ENCODE measurements around the gene IFT172. TPM values are rescaled to one million over a fixed set of nuclear protein-coding genes. Genes with fewer than 3 reads are reported as not detected.

The IFT172 gene, protein sequence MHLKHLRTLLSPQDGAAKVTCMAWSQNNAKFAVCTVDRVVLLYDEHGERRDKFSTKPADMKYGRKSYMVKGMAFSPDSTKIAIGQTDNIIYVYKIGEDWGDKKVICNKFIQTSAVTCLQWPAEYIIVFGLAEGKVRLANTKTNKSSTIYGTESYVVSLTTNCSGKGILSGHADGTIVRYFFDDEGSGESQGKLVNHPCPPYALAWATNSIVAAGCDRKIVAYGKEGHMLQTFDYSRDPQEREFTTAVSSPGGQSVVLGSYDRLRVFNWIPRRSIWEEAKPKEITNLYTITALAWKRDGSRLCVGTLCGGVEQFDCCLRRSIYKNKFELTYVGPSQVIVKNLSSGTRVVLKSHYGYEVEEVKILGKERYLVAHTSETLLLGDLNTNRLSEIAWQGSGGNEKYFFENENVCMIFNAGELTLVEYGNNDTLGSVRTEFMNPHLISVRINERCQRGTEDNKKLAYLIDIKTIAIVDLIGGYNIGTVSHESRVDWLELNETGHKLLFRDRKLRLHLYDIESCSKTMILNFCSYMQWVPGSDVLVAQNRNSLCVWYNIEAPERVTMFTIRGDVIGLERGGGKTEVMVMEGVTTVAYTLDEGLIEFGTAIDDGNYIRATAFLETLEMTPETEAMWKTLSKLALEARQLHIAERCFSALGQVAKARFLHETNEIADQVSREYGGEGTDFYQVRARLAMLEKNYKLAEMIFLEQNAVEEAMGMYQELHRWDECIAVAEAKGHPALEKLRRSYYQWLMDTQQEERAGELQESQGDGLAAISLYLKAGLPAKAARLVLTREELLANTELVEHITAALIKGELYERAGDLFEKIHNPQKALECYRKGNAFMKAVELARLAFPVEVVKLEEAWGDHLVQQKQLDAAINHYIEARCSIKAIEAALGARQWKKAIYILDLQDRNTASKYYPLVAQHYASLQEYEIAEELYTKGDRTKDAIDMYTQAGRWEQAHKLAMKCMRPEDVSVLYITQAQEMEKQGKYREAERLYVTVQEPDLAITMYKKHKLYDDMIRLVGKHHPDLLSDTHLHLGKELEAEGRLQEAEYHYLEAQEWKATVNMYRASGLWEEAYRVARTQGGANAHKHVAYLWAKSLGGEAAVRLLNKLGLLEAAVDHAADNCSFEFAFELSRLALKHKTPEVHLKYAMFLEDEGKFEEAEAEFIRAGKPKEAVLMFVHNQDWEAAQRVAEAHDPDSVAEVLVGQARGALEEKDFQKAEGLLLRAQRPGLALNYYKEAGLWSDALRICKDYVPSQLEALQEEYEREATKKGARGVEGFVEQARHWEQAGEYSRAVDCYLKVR (N-terminal part only)
- total RNA-seq: 18.1 and 20.0 TPM in 2 replicates

DNA sequence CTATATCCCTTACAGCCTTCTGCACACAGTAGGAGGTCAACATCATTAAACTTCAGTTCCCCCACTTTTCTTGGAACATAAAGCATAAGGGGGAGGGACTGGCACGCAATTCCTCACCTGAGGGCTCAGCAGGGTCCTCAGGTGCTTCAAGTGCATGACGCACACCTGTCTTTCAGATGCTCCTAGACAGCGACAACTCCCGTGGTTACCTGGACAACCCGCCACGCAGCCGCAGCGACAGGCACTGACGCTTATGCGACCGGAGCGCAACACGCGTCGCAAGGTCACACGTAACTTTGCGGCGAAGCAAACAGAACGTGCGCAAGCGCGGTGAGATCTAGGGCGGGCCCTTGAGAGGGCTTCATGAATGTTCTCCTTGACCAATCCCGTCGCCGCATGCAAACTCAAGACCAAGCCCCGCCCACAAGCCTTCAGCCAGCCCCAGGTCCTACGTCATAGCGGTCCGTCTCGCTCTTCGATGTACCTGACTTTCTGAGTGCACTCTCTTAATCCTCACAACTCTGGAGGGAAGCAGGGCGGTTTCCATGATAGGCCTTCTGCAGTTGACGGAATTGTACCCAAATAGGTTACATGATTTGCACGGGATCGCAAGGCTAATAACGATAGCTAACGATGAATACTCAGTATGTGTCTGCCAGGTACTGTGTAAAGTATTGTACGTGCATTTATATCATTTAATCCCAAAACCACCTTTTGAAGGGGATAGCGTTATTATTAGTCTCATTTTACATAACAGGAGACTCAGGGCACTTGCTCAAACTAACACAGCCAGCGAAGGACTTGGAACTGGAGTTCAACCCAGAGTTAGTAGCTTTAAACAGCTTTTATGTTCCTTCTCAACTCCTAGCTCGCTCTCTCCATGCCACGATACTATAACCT is at the start of gene IFT172:
IFT172 (minus strand) TSS at position 246 of the 900 bp plus-strand sequence; CDS start at position 156, 90 bp downstream.

DNA sequence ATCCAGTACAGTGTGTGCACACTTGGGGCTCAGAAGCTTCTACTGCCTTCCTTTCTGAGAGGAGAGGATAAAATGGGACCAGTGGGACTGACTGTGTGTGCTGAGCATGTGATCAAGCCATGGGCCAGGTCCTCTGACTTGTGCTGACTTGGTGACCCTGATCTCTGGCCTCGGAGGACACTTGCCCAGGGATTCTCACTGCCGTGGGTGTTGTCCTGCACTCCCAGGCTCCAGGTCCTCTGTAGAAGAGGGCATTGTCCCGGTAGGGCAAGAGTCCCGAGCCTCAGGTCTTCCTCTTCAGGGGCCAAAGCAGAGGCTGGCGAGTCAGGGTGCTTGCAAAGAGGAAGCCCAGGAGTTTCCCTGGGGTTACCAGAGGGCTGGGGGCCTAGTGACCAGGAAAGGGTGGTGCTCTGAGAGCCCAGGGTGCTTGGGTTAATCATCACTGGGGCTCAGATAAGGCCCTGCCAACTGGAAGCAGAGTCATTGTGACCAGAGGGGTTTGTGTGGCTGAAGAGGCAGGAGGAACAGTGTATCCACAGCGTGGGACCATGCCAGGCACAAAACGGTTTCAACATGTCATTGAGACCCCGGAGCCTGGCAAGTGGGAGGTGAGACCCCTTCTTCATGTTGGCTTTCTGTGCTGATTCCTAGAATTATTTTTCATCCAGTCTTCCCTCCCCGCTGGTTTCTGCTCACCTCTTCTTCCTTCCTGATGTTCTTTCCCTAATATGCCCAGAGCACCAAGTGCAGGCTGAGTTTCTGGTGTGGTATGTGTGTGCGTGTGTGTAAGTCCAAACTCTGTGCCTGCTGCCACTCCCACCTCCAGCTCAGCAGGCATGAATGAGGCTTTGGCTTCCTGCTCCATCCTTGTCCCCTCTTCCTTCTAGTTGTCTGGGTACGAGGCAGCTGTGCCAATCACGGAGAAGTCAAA is 7.1 kb upstream of the IFT172 start, which contains the start of gene GCKR:
GCKR (plus strand) TSS at position 483 of the 931 bp plus-strand sequence; CDS start at position 549, 66 bp downstream.

DNA sequence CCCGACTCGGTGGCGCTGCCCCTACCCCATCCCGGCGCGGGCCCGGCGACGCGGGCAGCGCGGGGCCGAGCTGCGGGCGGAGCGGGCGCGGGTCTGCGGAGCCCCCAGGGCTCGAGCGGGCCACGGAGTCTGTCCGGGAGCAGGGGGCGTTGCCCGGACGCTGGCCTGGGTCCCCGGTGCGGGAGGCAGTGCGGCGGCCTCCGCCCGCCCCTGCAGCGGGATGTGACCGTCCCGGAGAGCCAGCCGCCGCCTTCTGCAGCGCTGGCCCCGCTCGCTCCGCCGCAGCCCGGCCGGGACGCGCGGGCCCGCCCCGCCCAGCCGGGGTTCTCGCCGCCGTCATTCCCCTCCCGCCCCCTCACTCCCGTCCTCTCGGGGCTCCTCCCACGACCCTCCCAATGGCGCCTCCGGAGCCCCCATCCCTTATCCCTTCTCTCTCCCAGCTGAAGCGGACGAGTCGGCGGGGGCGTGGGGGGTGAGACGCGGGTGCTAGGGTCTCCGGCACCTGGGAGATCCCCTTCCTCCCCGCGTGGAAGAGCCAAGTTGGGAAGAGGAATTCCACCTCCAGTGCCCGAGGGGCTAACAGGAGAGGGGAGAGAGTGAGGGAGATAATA is 5.5 kb upstream of the IFT172 start, which contains the start of gene FNDC4:
FNDC4 (minus strand) TSS at position 257 of the 611 bp plus-strand sequence. CDS start 521 bp downstream, outside the sequence.

DNA sequence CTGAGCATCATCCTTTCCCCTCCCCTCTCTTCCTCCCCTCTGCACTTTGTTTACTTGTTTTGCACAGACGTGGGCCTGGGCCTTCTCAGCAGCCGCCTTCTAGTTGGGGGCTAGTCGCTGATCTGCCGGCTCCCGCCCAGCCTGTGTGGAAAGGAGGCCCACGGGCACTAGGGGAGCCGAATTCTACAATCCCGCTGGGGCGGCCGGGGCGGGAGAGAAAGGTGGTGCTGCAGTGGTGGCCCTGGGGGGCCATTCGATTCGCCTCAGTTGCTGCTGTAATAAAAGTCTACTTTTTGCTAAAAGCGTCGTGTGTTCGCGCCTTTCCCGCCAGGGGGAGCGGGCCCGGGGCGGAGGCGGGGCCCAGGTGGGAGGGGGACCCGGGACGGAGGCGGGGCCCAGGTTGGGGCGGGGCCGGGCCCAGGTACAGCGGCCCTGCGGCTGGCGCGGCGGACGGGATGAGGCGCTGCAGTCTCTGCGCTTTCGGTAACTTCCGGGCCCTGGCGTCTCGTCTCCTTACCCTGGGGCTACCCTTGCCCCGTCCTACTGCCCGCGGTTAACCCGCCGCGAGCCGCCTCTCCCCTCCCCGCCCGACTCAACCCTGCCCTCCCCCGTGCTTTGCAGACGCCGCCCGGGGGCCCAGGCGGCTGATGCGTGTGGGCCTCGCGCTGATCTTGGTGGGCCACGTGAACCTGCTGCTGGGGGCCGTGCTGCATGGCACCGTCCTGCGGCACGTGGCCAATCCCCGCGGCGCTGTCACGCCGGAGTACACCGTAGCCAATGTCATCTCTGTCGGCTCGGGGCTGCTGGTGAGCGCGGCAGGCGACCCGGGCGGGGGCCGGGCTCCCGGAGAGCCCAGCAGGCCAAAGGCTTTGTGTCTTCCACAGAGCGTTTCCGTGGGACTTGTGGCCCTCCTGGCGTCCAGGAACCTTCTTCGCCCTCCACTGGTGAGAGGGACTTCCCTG is 47.3 kb downstream of the IFT172 start, which contains the start of gene KRTCAP3:
KRTCAP3 (plus strand) TSS at position 424 of the 962 bp plus-strand sequence; CDS start at position 456, 32 bp downstream.

DNA sequence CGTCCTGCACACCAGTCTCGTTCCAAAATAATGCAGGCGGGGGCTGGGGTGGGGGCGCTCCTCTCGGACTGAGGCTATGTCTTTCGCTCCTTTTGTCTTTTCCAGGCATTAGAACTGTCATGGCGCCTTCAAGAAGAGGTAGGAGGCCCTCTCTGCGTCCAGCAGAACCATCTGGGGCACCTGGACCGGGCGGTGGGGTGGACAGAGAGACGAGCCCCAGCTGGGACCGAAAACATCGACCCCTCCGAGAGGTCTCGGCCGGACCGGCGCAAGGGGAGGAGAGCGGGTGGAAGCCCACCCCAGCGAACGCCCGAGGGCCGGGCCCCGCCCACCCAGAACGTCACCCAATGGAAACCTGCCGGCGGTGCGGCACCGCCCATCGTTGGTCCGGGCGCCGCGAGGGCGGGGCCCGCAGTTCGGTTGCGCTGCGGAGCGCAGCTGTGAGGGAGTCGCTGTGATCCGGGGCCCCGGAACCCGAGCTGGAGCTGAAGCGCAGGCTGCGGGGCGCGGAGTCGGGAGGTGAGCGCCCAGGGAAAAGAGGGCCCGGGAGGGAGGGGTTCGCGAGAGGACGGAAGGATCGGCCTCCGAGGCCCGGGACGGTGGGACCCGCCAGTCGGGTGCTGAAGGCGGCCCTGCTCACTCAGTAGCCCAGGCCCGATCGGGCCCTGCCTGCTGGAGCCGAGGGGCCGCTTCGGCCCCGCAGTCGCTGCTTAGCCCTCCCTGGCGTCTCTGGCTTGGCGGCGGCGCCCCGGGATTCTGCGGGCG is 61.1 kb downstream of the IFT172 start, which contains the start of gene NRBP1:
NRBP1 (plus strand) TSS at position 419 of the 765 bp plus-strand sequence. CDS start 4,643 bp downstream, outside the sequence.

DNA sequence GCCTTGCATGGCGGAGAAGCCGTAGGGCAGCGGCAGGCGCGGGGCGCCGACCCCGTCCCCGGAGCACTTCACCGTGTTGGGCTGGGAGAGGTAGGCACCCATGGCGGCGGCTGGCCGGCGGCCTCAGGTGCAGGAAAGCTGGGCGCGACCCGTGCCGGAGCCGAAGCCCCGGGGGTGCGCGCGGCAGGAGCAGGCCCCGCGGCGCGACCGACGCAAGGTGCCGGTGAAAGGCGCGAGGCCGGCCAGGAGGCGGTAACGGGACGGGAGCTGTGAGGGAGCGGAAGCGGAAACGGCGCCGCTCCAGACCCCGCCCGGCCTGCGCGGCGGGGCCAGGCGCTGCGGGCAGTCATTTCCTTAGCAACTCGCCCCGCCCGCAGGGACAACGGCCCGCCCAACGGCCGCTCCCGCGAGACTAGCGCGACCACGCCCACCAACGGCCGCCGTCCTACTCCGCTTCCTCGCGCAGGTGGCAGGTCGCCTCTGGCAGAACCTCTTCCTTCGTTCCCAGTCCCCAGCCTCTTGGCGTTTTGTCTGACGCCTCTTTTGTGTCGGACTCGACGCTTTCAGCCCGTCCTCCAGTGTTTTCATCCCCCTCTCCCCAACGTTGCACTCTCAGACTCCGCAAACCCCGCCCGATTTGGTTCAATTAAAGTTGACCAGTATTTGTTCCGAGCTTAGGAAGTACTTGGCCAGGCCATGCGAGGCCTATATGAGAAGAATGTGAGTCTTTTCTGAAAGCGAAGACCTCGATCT is 80.0 kb downstream of the IFT172 start, which contains the start of gene PPM1G:
PPM1G (minus strand) TSS at position 271 of the 753 bp plus-strand sequence; CDS start at position 102, 169 bp downstream.

Other genes with a start within 250 kb of the IFT172 start
- 0.15 and 0.34 TPM in 2 replicates for gene SLC30A3, start 226.7 kb downstream of the IFT172 start, total RNA-seq
- gene DNAJC5G, start 214.3 kb downstream of the IFT172 start, total RNA-seq: not detected in 2 replicates
- gene TRIM54, start 207.3 kb downstream of the IFT172 start, total RNA-seq: 0.17 TPM in 1 of 2 replicates, not detected in the other
- 0.15 and 0.84 TPM in 2 replicates for gene UCN, start 181.3 kb downstream of the IFT172 start, total RNA-seq
- 115 and 122 TPM in 2 replicates for gene MPV17, start 166.6 kb downstream of the IFT172 start, total RNA-seq
- gene GTF3C2, start 133.0 kb downstream of the IFT172 start, total RNA-seq: 36.0 and 37.2 TPM in 2 replicates
- 37.5 and 39.2 TPM in 2 replicates for gene EIF2B4, start 119.4 kb downstream of the IFT172 start, total RNA-seq
- gene SNX17, start 119.1 kb downstream of the IFT172 start, total RNA-seq: 148 and 149 TPM in 2 replicates
- gene ZNF513, start 109.0 kb downstream of the IFT172 start, total RNA-seq: 5.8 and 9.1 TPM in 2 replicates
- 109 and 110 TPM in 2 replicates for gene PPM1G, start 80.2 kb downstream of the IFT172 start, total RNA-seq
- 69.1 and 74.8 TPM in 2 replicates for gene NRBP1, start 61.1 kb downstream of the IFT172 start, total RNA-seq
- 0.15 TPM in 1 of 2 replicates, not detected in the other for gene KRTCAP3, start 47.4 kb downstream of the IFT172 start, total RNA-seq
- gene FNDC4, start 5.5 kb upstream of the IFT172 start, total RNA-seq: 9.8 and 15.1 TPM in 2 replicates
- 0.30 and 0.34 TPM in 2 replicates for gene GCKR, start 7.1 kb upstream of the IFT172 start, total RNA-seq
- gene ZNF512, start 93.3 kb upstream of the IFT172 start, total RNA-seq: 17.1 and 17.5 TPM in 2 replicates
- gene CCDC121, start 139.3 kb upstream of the IFT172 start, total RNA-seq: 1.0 and 1.2 TPM in 2 replicates
- 44.9 and 46.8 TPM in 2 replicates for gene GPN1, start 139.3 kb upstream of the IFT172 start, total RNA-seq
- 17.2 and 19.7 TPM in 2 replicates for gene SUPT7L, start 173.9 kb upstream of the IFT172 start, total RNA-seq
- 22.4 and 25.4 TPM in 2 replicates for gene SLC4A1AP, start 174.1 kb upstream of the IFT172 start, total RNA-seq

All from bronchus fibroblast of lung (primary cell).